Measurements from ENCODE around the gene PROSER2.
"Not testable (repeated sequence)": the region's sequence is repeated elsewhere in the genome, so short reads cannot be mapped to it uniquely, and the experiment has no call there.

PROSER2 gene

DNA sequence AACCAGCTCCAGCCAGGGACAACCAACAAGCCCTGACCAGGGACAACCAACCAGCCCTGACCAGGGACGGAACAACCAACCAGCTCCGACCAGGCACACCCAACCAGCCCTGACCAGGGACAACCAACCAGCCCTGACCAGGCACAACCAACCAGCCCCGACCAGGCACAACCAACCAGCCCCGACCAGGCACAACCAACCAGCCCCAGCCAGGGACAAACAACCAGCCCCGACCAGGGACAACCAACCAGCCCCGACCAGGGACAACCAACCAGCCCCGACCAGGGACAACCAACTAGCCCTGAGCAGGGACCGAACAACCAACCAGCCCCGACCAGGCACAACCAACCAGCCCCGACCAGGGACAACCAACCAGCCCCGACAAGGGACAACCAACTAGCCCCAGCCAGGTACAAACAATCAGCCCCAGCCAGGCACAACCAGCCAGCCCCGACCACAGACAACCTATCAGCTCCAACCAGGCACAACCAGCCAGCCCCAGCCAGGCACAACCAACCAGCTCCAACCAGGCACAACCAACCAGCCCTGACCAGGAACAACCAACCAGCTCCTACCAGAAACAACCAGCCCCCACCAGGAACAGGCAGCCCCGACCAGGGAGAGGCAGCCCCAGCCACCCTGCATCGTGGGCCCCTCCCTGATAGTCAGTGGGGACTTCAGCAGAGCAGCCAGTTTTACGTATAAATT, 56.4 kb downstream of the PROSER2 start:
- in situ Hi-C loops (cut with MboI; ENCODE audit: low pct_unique_long_range_greater_than_20kb, low sequenced_read_pairs): no loop called here
- DNase-seq: no peak

DNA sequence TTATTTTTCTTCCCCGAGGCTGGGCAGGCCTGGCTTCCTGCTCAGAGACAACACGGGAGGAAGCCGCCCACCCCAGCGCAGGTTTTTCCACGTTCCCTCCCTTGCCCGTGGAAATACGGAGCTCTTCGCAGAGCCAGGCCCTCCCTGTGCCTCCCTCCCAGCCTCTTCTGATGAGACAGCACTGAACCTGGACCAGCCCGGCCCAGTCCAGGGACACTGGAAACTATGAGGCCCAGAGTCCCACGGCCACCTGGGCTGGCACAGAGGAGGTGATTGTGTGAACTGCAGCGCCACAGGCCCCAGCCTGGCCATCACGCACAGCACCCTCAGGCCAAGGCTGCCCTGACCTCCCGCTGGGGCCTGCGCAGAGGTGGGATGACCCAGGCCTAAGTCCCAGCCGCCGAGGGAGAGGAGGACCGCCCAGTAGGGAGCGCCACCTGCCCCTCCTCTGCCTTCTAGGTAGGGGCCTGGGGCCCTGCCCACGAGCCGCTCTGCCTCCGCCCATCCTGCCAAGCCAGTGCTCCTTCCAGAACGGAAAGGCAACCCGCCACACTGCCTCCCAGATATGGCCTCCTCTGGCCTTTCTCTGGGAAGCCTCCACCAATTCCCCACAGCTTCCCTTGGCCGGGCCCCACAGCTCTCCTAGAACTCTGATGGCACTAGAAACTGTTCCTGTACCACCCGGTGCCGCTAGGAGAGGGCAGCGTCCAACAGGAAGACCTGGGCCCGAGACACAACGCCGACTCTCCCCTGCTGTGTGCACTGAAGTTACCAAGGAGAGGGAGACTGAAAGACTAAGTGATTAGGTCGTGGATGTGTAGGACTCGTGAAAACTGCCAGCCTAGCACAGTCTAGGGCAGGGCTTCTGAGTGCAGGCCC, 57.2 kb downstream of the PROSER2 start:
- in situ Hi-C loops (cut with MboI; ENCODE audit: low pct_unique_long_range_greater_than_20kb, low sequenced_read_pairs): no loop called here
- DNase-seq: no peak

DNA sequence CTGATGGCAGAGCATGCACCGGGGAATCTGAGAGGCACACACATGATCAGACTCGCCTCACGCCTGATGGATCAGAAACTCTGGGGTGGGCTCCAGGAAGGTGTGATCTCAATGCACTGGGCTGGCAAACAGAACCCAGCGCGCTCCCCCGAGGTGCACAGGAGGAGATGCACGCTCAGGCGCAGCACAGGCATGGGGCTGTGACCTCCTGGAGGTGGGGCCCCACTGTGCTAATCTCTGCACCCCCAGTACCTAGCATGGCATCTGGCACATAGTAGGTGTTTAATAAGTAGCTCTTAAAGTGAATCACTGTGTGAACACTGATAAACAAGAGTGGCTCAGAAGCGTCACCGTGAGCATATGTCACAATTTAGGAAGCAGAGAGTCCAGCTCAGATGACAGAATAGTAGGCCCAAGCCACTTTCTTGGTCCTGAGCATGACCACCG, 57.9 kb downstream of the PROSER2 start:
- DNase-seq: no peak
- in situ Hi-C loops (cut with MboI; ENCODE audit: low pct_unique_long_range_greater_than_20kb, low sequenced_read_pairs): no loop called here

DNA sequence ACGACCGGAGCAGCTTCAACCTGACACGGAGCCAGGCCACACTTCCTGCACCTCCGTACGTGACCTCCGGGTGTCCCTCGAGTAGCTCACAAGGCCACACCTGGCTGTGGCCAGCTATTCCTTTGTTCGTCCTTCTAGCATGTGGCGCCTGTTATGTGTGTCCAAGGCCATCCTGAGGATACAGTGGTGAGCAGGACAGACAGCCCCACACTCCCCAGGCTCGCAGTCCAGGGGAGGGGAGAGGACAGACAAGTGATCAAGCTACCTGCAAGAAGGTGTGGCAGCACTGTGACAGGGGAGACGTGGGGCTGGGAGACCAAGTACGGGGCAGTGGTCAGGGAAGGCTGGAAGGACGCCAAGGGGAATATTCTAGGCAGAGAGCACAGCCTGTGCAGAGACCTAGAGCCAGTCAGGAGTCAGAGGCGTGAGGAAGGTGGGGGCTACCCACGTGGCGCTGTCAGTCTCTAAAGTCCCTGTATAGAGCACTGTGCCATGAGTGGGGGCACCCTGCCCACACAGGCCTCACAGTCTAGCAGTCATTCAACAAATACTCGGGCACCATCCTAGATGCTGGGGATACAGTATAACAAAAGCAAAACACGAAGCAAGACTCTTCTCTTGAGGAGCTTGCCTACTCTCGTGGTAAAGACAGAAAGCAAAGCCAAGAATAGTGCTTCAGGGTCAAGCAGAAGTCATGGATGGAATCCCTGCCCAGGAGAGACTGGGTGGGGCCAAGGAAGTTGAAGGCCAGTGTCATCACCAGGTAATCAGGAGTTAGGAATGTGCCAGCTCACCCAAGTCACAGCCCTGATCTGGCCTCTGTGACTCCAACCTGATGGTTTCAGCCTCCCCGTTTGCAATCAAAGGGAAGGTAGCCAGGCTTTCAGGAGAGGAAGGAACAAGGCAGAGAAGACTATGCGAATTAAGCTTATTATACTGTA, 58.6 kb downstream of the PROSER2 start:
- in situ Hi-C loops (cut with MboI; ENCODE audit: low pct_unique_long_range_greater_than_20kb, low sequenced_read_pairs): no loop called here
- DNase-seq: no peak

DNA sequence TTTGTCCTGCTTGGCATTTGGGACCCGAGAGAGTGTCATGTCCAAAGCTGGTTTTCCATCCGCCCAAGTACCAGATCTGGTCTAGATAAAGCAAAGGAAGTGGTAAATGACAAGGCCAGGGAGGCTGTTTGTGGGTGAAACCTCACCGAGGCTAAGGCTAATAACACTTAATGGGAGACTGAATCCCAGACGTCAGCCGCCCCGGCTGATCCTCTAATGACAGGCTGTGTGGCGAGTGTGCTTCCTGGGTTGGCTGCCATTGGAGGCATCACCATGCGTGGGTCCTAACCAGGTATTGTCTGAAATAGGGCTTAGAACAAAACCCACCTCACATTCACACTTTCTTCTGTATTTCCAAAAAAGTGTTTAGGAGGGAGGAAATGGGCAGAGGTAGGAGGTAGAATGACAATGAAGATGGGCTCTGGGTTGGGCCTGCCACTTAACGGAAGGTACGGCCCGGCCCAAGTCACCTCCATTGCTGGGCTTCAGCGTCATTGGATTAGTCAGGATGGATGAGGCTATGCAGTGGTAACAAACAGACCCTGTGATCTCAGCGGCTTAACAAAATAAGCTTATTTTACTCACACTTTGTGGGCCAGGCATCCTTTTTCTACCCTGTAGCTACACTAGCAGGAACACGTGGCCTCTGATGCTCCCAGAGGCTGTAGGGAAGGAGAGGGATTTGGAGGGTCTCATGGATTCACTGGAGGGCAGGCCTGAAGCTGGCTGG, 59.7 kb downstream of the PROSER2 start:
- in situ Hi-C loops (cut with MboI; ENCODE audit: low pct_unique_long_range_greater_than_20kb, low sequenced_read_pairs): no loop called here
- peak; percentile 62 for DNase-seq

DNA sequence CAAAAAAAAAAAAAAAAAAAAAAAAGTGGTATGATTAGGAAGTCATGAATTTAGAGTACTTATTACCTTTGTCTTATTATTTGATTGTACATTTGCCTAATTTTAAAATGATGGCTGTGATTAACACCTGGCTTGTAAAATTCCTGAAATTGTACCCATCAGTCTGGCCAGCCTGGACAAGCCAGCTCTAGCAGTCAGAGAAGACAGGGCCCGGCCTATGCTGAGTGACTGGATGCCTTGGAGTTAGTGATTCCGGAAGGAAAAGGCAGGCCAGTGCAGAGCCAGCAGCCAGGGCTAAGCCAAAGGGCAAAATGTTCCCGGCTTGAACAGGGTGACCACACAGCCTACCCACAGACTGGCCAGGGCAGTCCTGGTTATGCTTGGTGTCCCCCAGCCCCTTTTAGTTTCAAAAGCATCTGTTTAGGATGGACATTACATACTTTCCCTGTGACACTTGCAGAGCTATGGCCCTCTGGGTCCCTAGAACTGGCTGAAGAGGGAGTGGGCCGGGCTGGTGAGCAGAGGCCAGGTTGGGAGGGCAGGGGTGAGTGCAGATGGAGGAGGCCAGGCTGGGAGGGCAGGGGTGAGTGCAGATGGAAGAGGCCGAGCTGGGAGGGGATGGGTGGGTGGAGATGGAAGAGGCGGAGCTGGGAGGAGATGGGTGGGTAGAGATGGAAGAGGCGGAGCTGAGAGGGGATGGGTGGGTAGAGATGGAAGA, 61.7 kb downstream of the PROSER2 start:
- DNase-seq: no peak
- in situ Hi-C loops (cut with MboI; ENCODE audit: low pct_unique_long_range_greater_than_20kb, low sequenced_read_pairs): no loop called here

DNA sequence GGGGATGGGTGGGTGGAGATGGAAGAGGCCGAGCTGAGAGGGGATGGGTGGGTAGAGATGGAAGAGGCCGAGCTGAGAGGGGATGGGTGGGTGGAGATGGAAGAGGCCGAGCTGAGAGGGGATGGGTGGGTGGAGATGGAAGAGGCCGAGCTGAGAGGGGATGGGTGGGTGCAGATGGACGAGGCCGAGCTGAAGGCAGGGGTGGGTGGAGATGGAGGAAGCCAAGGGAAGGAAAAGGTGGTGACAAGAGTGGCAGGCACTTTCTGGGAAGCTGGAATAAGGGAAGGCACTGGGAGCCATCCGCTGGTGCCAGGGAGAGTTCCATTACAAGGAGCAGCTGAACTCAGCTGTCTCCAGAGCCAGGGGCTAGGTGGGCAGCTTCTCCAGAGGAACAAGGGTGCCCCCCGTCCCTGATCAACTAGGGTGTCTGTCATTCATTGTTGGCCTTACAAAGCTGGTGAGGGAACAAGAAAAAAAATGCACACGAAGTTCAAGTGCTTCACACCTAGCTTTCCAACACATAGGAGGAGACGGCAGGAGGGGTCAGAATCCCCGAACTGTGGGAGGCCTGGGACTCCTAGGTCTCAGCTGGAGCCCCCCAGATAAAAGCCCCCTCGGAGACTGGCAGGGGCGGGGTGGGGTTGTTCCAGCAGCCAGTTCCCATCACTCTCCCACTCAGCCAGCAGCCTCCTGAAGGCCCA, 62.4 kb downstream of the PROSER2 start:
- in situ Hi-C loops (cut with MboI; ENCODE audit: low pct_unique_long_range_greater_than_20kb, low sequenced_read_pairs): no loop called here
- DNase-seq: no peak

DNA sequence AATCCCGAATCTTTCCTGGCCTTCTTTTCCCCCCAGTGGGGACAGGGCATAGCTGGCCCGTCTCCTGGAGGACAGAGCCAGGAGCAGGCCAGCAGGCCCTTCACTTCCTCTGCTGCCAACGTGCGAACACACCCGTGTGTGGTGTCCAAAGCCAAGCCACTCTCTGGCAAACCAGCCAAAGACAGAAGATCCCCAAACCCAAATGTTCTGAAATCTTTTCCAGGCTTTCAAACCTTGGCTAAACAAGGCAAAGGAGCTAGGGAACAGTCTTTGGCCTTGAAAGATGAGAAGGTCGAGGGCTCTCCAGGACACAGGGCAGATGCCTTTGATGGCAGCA, 63.0 kb downstream of the PROSER2 start:
- DNase-seq: no peak
- in situ Hi-C loops (cut with MboI; ENCODE audit: low pct_unique_long_range_greater_than_20kb, low sequenced_read_pairs): no loop called here

DNA sequence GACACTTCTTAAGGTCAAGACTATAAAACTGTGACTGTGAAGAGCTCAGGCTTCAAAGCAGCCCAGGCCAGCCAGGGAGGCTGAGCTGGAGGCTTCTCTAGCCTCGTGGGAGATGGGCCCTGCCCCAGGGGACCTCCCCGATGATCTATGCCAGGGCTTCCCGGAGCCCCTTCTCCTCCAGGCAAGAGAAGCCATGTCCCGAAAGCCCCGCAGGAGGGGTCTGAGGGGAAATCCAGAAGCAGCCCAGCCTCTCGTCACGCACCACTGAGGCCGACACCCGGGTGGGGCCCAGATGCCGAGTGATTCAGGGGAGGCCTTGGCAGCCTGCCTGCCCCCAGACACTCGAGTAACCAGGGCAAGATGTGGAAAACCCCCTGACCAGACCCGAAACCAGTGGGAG, 63.7 kb downstream of the PROSER2 start:
- in situ Hi-C loops (cut with MboI; ENCODE audit: low pct_unique_long_range_greater_than_20kb, low sequenced_read_pairs): no loop called here
- DNase-seq: no peak

DNA sequence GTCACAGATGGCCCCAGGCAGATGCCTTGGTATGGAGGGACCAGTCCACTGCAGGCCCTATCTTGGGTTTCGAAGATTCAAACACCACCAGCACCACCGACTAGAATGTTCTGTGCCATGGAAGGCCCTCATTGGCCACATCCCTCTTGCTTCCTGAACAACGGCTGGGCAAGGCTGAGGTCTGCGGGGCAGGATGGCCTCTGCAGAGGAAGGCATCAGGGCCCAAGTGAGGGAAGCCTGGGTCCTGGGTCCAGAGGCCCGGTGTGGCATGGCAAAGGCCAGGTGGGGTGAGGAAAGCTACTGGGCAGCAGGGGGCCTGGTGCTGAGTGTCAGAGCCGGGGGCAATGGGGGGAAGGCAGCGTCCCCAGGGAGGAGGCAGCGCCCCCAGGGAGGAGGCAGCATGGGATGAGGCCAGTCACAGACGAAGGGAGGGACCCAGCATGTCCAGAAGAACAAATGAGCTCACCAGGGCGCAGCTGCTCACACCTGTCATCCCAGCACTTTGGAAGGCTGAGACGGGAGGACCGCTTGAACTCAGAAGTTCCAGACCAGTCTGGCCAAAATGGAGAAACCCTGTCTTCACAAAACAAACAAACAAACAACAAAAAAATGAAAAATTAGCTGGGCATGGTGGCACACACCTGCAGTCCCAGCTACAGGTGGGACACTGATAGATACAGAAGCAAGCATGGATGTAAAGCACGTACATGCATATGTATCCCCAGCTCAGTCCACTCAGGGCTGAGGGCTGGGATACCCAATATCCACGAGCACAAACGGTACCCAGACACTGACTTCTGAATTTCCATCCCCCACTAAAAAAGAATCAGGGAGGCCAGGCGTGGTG, 64.4 kb downstream of the PROSER2 start:
- in situ Hi-C loops (cut with MboI; ENCODE audit: low pct_unique_long_range_greater_than_20kb, low sequenced_read_pairs): no loop called here
- DNase-seq: no peak

DNA sequence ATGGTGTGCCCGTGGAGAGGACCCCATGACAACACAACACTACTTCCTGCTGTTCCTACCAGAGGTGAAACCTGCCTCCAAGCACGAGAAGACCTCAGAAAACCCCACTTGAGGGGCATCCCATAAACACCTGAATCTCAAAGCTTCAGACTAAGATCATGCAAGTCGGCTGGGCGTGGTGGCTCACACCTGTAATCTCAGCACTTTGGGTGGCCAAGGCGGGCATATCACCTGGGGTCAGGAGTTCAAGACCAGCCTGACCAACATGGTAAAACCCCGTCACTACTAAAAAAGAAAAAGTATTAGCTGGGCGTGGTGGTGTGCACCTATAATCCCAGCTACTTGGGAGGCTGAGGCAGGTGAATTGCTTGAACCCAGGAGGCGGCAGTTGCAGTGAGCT, 66.1 kb downstream of the PROSER2 start:
- in situ Hi-C loops (cut with MboI; ENCODE audit: low pct_unique_long_range_greater_than_20kb, low sequenced_read_pairs); DNase-seq: not testable (repeated sequence)

DNA sequence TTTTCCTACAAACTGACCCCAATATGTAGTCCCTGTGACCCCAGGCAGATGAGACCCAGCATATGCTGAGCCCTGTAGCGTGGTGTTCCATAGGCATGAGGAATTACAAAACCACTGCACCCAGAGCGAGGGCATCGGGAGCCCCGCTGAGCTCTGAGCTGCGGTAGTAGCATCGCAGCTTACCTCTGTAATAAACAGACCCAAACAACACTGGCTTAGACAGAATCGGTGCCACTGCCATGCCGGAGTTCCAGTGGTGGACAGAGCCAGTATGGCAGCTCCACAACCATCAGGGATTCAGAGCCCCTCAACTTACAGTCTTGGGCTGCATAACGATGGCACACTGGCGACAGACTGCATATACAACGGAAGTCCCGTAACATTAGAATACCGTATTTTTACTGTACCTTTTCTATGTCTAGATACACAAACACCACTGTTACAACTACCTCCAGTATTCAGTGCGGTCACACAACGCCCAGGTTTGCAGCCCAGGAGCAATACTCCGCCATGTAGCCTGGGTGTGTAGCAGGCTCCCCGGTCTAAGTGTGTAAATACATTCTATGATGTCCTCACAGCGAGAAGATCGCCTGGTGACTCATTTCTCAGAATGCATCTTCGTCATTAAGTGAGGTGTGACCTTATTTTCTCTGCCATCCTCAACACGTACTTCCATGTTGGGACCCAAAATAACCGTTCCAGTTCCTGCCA, 68.8 kb downstream of the PROSER2 start:
- in situ Hi-C loops (cut with MboI; ENCODE audit: low pct_unique_long_range_greater_than_20kb, low sequenced_read_pairs): no loop called here
- no peak for DNase-seq

DNA sequence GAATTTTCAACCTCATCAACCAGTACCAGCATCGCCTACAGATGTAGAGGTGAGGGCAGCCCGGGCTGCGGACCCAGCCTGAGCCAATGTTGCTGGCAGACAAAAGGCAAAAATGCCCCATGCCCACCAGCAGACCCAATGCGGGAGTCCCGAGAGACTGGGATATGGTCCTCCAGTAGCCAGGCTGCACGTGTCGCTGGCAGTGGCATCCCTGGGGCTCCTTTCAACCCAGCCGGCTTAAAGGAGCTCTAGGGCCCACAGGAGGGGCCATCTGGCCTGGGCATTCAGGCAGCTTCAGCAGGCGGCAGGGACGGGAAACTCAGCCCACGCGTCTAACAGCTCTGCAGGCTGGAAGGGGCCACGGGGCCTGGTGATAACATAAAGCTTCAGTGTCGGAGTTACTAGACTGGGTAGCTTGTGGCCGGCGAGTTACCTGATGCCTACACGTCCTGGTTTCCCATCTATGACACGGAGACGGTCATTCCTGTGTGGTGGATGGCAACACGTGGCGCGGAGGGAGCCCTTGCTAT, 70.7 kb downstream of the PROSER2 start:
- in situ Hi-C loops (cut with MboI; ENCODE audit: low pct_unique_long_range_greater_than_20kb, low sequenced_read_pairs): no loop called here
- DNase-seq: no peak

DNA sequence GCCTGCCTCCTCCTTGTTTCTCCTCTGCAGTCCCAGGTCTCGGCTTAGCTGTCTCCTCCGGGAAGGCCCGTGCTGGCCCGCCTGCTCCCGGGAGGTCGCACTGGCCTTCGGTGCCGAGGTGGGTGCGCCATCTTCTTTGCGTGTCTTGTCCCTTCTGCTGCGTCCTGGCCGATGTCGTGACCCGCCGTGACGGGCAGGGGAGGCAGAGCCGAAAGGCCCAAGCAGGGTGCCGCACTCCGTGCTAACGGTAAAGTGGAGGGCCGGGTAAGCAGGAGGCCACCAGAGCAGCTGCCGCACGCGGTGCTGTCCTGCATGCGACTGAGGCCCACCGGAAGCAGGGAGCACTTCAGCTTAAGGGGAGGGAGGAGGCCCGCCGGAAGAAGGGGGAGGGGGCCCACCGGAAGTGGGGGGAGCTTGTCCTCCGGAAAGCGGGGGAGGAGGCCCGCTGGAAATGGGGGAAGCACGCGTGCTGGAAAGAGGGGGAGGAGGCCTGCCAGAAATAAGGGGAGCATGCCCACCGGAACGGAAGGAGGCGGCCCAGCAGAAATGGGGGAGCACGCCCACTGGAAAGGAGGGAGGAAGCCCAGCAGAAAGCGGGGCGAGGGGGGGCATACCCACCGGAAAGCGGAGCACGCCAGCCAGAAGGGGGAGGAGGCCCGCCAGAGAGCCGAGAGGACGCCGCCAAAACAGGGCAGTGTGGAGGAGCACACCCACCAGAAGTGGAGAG, 71.4 kb downstream of the PROSER2 start:
- in situ Hi-C loops (cut with MboI; ENCODE audit: low pct_unique_long_range_greater_than_20kb, low sequenced_read_pairs): no loop called here
- no peak for DNase-seq

DNA sequence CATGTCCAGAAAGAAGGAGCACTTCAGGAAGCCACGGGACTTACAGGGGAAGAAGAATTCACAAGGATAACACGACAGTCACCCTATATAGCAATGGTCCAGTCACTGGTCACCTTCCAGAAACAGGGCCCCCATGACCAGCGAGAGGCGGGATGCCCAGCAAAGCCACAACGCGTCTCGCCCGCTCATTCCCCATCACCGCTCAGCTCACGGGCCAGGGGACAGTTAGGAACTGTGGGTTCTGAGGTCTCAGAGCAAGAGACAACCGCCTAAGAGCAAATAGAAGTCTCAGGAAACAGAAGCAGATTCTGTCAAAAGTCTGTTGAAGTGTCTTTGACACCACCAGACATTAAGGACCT, 71.9 kb downstream of the PROSER2 start:
- no peak for DNase-seq
- in situ Hi-C loops (cut with MboI; ENCODE audit: low pct_unique_long_range_greater_than_20kb, low sequenced_read_pairs): no loop called here

DNA sequence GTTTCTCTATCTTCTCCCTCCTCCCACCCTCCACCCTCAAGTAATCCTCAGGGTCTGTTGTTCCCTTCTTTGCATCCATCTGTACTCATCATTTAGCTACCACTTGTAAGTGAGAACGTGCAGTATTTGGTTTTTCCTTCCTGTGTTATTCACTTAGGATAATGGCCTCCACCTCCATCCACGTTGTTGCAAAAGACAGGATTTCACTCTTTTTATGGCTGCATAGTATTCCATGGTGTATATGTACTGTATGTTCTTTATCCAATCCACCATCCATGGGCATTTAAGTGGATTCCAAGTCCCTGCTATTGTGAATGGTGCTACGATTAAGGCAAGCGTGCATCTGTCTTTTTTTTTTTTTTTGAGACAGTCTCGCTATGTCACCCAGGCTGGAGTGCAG, 72.4 kb downstream of the PROSER2 start:
- in situ Hi-C loops (cut with MboI; ENCODE audit: low pct_unique_long_range_greater_than_20kb, low sequenced_read_pairs): no loop called here

More for the DNA sequence above, 72.4 kb downstream of the PROSER2 start:
- DNase-seq: no peak
